Measurements from ENCODE around the gene KCTD8.

The KCTD8 gene

DNA sequence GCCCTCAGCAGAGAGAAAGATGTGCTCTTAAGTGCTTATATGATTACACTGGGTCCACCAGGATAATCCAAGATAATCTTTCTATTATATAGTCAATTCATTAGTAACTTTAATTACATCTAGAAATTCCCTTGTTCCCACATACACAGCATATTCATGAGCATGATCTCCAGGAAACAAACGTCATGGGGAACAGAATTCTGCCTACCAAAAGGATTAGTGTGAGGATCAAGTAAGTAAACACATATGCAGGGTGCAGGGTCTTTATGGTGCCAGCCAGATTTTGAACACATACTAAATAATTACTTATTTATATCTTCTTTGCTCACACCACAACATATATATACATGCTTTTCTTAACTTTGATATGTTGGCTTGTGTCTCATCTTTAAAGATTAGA lies 169.1 kb downstream of the KCTD8 start:
- in situ Hi-C loops (cut with HindIII; ENCODE audit: low pct_unique_long_range_greater_than_20kb, low sequenced_read_pairs): no loop called here
- no peak for DNase-seq (ENCODE audit: low read depth in 1 of 2, low spot score in 1 of 2)
- no peak for TF ChIP-seq JUND (IDR thresholded peaks at IDR 0.05; ENCODE audit: low read depth)

- no peak for DNase-seq (ENCODE audit: low read depth in 1 of 2, low spot score in 1 of 2)
- in situ Hi-C loops (cut with HindIII; ENCODE audit: low pct_unique_long_range_greater_than_20kb, low sequenced_read_pairs): no loop called here
- TF ChIP-seq JUND (IDR thresholded peaks at IDR 0.05; ENCODE audit: low read depth): no peak
Measured at GRCh38 chr4:44279066-44279465, 169.5 kb downstream of the KCTD8 start.

DNA sequence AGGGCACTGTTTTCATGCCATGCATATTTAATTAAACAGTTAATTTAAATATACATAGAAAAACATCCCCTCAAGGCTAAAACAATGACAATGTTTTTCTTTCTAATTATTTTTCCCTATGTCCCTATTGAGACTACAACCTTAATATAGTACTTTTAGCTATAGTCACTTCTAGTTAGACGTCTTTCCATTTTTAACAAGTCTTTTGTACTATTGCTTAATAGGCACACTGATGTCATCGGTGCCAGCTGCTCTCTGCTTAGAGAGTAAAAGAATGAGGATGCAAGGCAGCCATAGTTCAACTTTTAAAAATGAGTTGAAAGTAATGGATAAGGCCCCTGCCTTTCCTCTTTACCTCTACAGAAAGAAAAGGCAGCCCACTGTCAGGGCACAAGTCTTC lies 191.1 kb downstream of the KCTD8 start:
- TF ChIP-seq JUND (IDR thresholded peaks at IDR 0.05; ENCODE audit: low read depth): no peak
- in situ Hi-C loops (cut with HindIII; ENCODE audit: low pct_unique_long_range_greater_than_20kb, low sequenced_read_pairs): no loop called here
- DNase-seq (ENCODE audit: low read depth in 1 of 2, low spot score in 1 of 2): peak in 1 of 2 experiments; percentile 5

- DNase-seq (ENCODE audit: low read depth in 1 of 2, low spot score in 1 of 2): peak in 1 of 2 experiments; percentile 17
- no peak for TF ChIP-seq JUND (IDR thresholded peaks at IDR 0.05; ENCODE audit: low read depth)
- in situ Hi-C loops (cut with HindIII; ENCODE audit: low pct_unique_long_range_greater_than_20kb, low sequenced_read_pairs): no loop called here
Measured at GRCh38 chr4:44256414-44256813, 192.2 kb downstream of the KCTD8 start.

DNA sequence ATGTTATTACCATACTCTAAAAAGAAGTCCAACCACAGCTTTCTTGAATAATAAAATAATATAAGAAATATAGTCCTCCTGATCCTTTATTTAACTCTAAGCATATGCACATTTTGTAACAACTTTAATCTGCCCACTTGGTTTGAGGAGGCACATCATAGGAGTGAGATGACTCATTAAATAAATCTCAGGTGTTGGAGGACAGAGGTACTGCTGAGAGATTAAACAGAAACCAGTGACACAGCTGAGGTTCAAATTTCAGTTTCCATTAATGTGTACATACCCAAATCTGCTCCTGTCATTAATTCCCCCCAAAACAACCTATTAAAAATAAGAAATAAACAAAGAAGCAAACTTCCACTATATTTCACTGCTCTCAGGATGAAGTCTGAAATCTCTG lies 211.0 kb downstream of the KCTD8 start:
- in situ Hi-C loops (cut with HindIII; ENCODE audit: low pct_unique_long_range_greater_than_20kb, low sequenced_read_pairs): no loop called here
- TF ChIP-seq JUND (IDR thresholded peaks at IDR 0.05; ENCODE audit: low read depth): no peak
- DNase-seq (ENCODE audit: low read depth in 1 of 2, low spot score in 1 of 2): no peak

- DNase-seq (ENCODE audit: low read depth in 1 of 2, low spot score in 1 of 2): no peak
Measured at GRCh38 chr4:44235897-44236296, 212.7 kb downstream of the KCTD8 start.

GRCh38 chr4:44232262-44232661 lies 216.3 kb downstream of the KCTD8 start:
- DNase-seq (ENCODE audit: low read depth in 1 of 2, low spot score in 1 of 2): no peak
- TF ChIP-seq JUND (IDR thresholded peaks at IDR 0.05; ENCODE audit: low read depth): no peak
- in situ Hi-C loops (cut with HindIII; ENCODE audit: low pct_unique_long_range_greater_than_20kb, low sequenced_read_pairs): no loop called here

More at GRCh38 chr4:44235897-44236296, 212.7 kb downstream of the KCTD8 start:
- no peak for TF ChIP-seq JUND (IDR thresholded peaks at IDR 0.05; ENCODE audit: low read depth)
- in situ Hi-C loops (cut with HindIII; ENCODE audit: low pct_unique_long_range_greater_than_20kb, low sequenced_read_pairs): no loop called here

DNA sequence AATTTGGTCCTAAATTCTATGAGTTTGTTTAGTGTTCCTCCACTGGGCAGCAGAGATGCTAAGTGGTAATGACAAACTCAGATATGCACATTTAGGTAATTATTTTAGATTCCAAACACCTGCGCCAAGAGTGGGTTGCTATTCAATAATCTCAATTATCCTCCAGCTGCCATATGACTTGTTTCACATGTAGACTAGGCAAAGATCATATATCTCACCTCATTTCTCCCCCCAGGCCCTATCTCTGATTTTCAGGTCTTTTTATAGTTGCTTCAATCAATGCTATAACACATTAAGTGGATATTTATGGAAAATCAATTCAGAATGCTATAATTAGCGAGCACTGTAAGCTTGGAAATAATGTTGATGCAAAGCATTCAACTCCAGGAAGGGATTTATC lies 217.6 kb downstream of the KCTD8 start:
- no peak for TF ChIP-seq JUND (IDR thresholded peaks at IDR 0.05; ENCODE audit: low read depth)
- no peak for DNase-seq (ENCODE audit: low read depth in 1 of 2, low spot score in 1 of 2)
- in situ Hi-C loops (cut with HindIII; ENCODE audit: low pct_unique_long_range_greater_than_20kb, low sequenced_read_pairs): no loop called here

DNA sequence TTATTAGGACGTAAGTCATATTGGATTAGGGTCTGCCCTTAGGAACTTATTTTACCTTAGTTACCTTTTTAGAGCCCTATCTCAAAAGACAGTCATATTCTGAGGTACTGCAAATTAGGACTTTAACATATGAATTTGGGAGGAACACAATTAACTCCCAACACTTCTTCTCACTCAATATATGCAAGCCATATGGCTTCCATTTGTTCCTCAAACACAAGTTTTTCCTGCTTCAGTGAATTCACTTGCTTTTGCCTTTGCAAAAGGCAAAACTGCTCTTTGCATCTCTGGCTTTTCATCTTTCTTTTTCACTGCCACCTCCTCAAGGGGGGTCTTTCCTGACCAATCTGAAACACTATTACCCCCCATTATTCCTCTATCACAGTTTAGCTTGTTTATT lies 220.3 kb downstream of the KCTD8 start:
- in situ Hi-C loops (cut with HindIII; ENCODE audit: low pct_unique_long_range_greater_than_20kb, low sequenced_read_pairs): no loop called here
- DNase-seq (ENCODE audit: low read depth in 1 of 2, low spot score in 1 of 2): no peak
- no peak for TF ChIP-seq JUND (IDR thresholded peaks at IDR 0.05; ENCODE audit: low read depth)

DNA sequence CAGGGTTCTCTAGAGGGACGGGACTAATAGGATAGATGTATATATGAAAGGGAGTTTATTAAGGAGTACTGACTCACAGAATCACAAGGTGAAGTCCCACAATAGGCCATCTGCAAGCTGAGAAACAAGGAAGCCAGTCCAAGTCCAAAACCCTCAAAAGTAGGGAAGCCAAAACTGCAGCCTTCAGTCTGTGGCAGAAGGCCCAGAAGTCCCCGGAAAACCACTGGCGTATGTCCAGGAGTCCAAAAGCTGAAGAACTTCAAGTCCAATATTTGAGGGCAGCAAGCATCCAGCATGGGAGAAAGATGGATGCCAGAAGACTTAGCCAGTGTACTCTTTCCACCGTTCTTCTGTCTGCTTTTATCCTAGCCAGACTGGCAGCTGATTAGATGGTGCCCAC lies 227.2 kb downstream of the KCTD8 start:
- TF ChIP-seq JUND (IDR thresholded peaks at IDR 0.05; ENCODE audit: low read depth): no peak
- DNase-seq (ENCODE audit: low read depth in 1 of 2, low spot score in 1 of 2): no peak
- in situ Hi-C loops (cut with HindIII; ENCODE audit: low pct_unique_long_range_greater_than_20kb, low sequenced_read_pairs): no loop called here

- TF ChIP-seq JUND (IDR thresholded peaks at IDR 0.05; ENCODE audit: low read depth): no peak
- DNase-seq (ENCODE audit: low read depth in 1 of 2, low spot score in 1 of 2): no peak
- in situ Hi-C loops (cut with HindIII; ENCODE audit: low pct_unique_long_range_greater_than_20kb, low sequenced_read_pairs): no loop called here
Measured at GRCh38 chr4:44210750-44211149, 237.9 kb downstream of the KCTD8 start.

- in situ Hi-C loops (cut with HindIII; ENCODE audit: low pct_unique_long_range_greater_than_20kb, low sequenced_read_pairs): no loop called here
- DNase-seq (ENCODE audit: low read depth in 1 of 2, low spot score in 1 of 2): no peak
- TF ChIP-seq JUND (IDR thresholded peaks at IDR 0.05; ENCODE audit: low read depth): no peak
Measured at GRCh38 chr4:44196796-44197195, 251.8 kb downstream of the KCTD8 start.

- TF ChIP-seq JUND (IDR thresholded peaks at IDR 0.05; ENCODE audit: low read depth): no peak
- in situ Hi-C loops (cut with HindIII; ENCODE audit: low pct_unique_long_range_greater_than_20kb, low sequenced_read_pairs): no loop called here
- no peak for DNase-seq (ENCODE audit: low read depth in 1 of 2, low spot score in 1 of 2)
Measured at GRCh38 chr4:44194365-44194764, 254.2 kb downstream of the KCTD8 start.

DNA sequence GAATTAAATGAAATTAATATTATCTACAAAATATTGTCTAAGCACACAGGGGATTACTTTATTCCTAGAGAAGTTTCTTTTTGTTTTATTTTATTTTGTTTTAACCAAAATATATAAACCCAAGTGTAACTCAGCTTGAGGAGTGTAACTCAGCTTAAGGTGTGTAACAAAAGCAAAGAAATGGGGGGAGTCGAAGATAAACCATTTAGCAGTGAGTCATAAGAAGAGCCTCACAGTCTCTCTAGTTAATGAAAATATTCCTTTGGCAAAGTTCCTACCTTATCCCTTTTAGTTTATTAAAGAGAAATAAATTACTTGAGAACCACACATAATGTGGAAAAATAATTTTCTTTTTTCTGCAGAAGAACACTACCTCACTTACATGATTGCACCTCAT lies 261.8 kb downstream of the KCTD8 start:
- DNase-seq (ENCODE audit: low read depth in 1 of 2, low spot score in 1 of 2): no peak
- in situ Hi-C loops (cut with HindIII; ENCODE audit: low pct_unique_long_range_greater_than_20kb, low sequenced_read_pairs): no loop called here
- TF ChIP-seq JUND (IDR thresholded peaks at IDR 0.05; ENCODE audit: low read depth): no peak
